ENCODE results near the gene SETD7. TPM values are rescaled to one million over a fixed set of nuclear protein-coding genes. Genes with fewer than 3 reads are reported as not detected.

Gene SETD7
- total RNA-seq, 1 experiment from 2014 or later, result 32.2 TPM

GRCh38 chr4:139603576-139604410 is 47.8 kb upstream of the SETD7 start:
- peak; percentile 64 to 71 for TF ChIP-seq CTCF (IDR thresholded peaks at IDR 0.05; ENCODE audit: insufficient read depth in 1 of 2, low read depth in 1 of 2, low read length in 1 of 2, severe bottlenecking in 1 of 2, unreplicated experiment in 1 of 2)
- intact Hi-C loops (cut with micrococcal nuclease; ENCODE audit: unreplicated experiment), result loop anchor here (1.0 to 2.0 kb wide), 5 partner anchors 21 to 131 kb away; no protein-coding TSS in a partner anchor
- Histone ChIP-seq H3K27me3 (replicated peaks; ENCODE audit: control insufficient read depth, insufficient read depth, low read length) (no peaks in the 10 kb centered on the region), H3K36me3 (ENCODE audit: control insufficient read depth, insufficient read depth, low read length) (no peaks in the 10 kb centered on the region), H3K4me3 (ENCODE audit: low read depth, low read length) (no peak overlapping the region), H3K4me1 (peaks cover 34% of the 10 kb centered on the region; the same call in 1 of the 2 replicates), H3K9me3 (no peaks in the 10 kb centered on the region)
- no peaks in the 10 kb centered on the region for H3K36me3 Mint-ChIP-seq (ENCODE audit: insufficient read depth, unreplicated experiment)
- peaks cover 37% of the 10 kb centered on the region for H3K4me1 Mint-ChIP-seq (ENCODE audit: low read depth, unreplicated experiment)
- H3K27ac Mint-ChIP-seq (ENCODE audit: unreplicated experiment), result no peak overlapping the region
- H3K4me3 Mint-ChIP-seq (ENCODE audit: unreplicated experiment), result no peak overlapping the region
- BruUV-seq (replicated peaks), result no TSS peak
- ChIA-PET POLR2A (interaction anchor here (1.3 kb wide), 1 partner anchor 47 kb away, joined by 6 read pairs; no protein-coding TSS in a partner anchor), CTCF (interaction anchor here (0.5 to 2.2 kb wide), 13 partner anchors 16 to 445 kb away, joined by 3 to 12 read pairs (median 4); partner anchors contain the start of gene SETD7)
- DNase-seq, result peak; percentile 67 to 77
- peaks cover 11% of the 10 kb centered on the region for H3K9me3 Mint-ChIP-seq (ENCODE audit: unreplicated experiment)
- H3K27me3 Mint-ChIP-seq (ENCODE audit: insufficient read depth, unreplicated experiment), result no peaks in the 10 kb centered on the region

- H3K4me3 Mint-ChIP-seq (ENCODE audit: unreplicated experiment), result no peak overlapping the region
- peaks cover 34% of the 10 kb centered on the region; the same call in 1 of the 2 replicates for H3K4me1 ChIP-seq
- no peak overlapping the region for H3K4me3 ChIP-seq (ENCODE audit: low read depth, low read length)
- POLR2A ChIA-PET, result interaction anchor here (1.3 kb wide), 1 partner anchor 46 kb away, joined by 6 read pairs; no protein-coding TSS in a partner anchor
- CTCF ChIA-PET, result interaction anchor here (0.7 to 2.2 kb wide), 10 partner anchors 17 to 446 kb away, joined by 3 to 12 read pairs (median 4); partner anchors contain the start of gene SETD7
- no peaks in the 10 kb centered on the region for H3K9me3 ChIP-seq
- no peak for DNase-seq
- intact Hi-C loops (cut with micrococcal nuclease; ENCODE audit: unreplicated experiment), result loop anchor here (1.0 to 2.0 kb wide), 5 partner anchors 22 to 131 kb away; no protein-coding TSS in a partner anchor
- TF ChIP-seq CTCF (IDR thresholded peaks at IDR 0.05; ENCODE audit: insufficient read depth in 1 of 2, low read depth in 1 of 2, low read length in 1 of 2, severe bottlenecking in 1 of 2, unreplicated experiment in 1 of 2), result no peak
- peaks cover 11% of the 10 kb centered on the region for H3K9me3 Mint-ChIP-seq (ENCODE audit: unreplicated experiment)
- peaks cover 37% of the 10 kb centered on the region for H3K4me1 Mint-ChIP-seq (ENCODE audit: low read depth, unreplicated experiment)
- no peaks in the 10 kb centered on the region for H3K27me3 ChIP-seq (replicated peaks; ENCODE audit: control insufficient read depth, insufficient read depth, low read length)
- no peaks in the 10 kb centered on the region for H3K27me3 Mint-ChIP-seq (ENCODE audit: insufficient read depth, unreplicated experiment)
- no peaks in the 10 kb centered on the region for H3K36me3 ChIP-seq (ENCODE audit: control insufficient read depth, insufficient read depth, low read length)
- H3K27ac Mint-ChIP-seq (ENCODE audit: unreplicated experiment), result no peak overlapping the region
- BruUV-seq (replicated peaks), result no TSS peak
- no peaks in the 10 kb centered on the region for H3K36me3 Mint-ChIP-seq (ENCODE audit: insufficient read depth, unreplicated experiment)
Observed at GRCh38 chr4:139602776-139603360, 46.8 kb upstream of the SETD7 start.

- Histone ChIP-seq H3K36me3 (ENCODE audit: control insufficient read depth, insufficient read depth, low read length) (no peaks in the 10 kb centered on the region), H3K27me3 (replicated peaks; ENCODE audit: control insufficient read depth, insufficient read depth, low read length) (no peaks in the 10 kb centered on the region), H3K9me3 (no peaks in the 10 kb centered on the region), H3K4me3 (ENCODE audit: low read depth, low read length) (no peak overlapping the region), H3K4me1 (peaks cover 19% of the 10 kb centered on the region; the same call in 1 of the 2 replicates)
- CTCF ChIA-PET, result no interaction called here
- intact Hi-C loops (cut with micrococcal nuclease; ENCODE audit: unreplicated experiment), result no loop called here
- Mint-ChIP-seq H3K36me3 (ENCODE audit: insufficient read depth, unreplicated experiment) (no peaks in the 10 kb centered on the region), H3K27me3 (ENCODE audit: insufficient read depth, unreplicated experiment) (no peaks in the 10 kb centered on the region), H3K9me3 (ENCODE audit: unreplicated experiment) (peaks cover 11% of the 10 kb centered on the region), H3K4me3 (ENCODE audit: unreplicated experiment) (no peak overlapping the region), H3K27ac (ENCODE audit: unreplicated experiment) (no peak overlapping the region), H3K4me1 (ENCODE audit: low read depth, unreplicated experiment) (peaks cover 42% of the 10 kb centered on the region)
- no TSS peak for BruUV-seq (replicated peaks)
- no peak for DNase-seq
- POLR2A ChIA-PET, result no interaction called here
- TF ChIP-seq CTCF (IDR thresholded peaks at IDR 0.05; ENCODE audit: insufficient read depth in 1 of 2, low read depth in 1 of 2, low read length in 1 of 2, severe bottlenecking in 1 of 2, unreplicated experiment in 1 of 2), result no peak
Observed at GRCh38 chr4:139600662-139601061, 44.6 kb upstream of the SETD7 start.
